ENCODE measurements around the gene TMEM9.

- no peak for TF ChIP-seq CTCF (IDR thresholded peaks at IDR 0.05)
- TF ChIP-seq POLR2A (IDR thresholded peaks at IDR 0.05) = no peak
Measured at GRCh38 chr1:201116091-201116490, 38.2 kb downstream of the TMEM9 start.
